GDM1 (cell line): ENCODE measurements around the gene NCK2.

ENCODE experiments used
- DNase-seq: peaks from one replicate; lab custom pipeline; 2025; lab: John Stamatoyannopoulos, UW

The NCK2 gene

GRCh38 chr2:105792561-105792960, 47.8 kb downstream of the NCK2 start:
- no peak for DNase-seq

GRCh38 chr2:105793196-105793975, 48.7 kb downstream of the NCK2 start:
- DNase-seq: no peak

- DNase-seq: no peak
These were observed 50.3 kb downstream of the NCK2 start for GRCh38 chr2:105794926-105795574.

DNA sequence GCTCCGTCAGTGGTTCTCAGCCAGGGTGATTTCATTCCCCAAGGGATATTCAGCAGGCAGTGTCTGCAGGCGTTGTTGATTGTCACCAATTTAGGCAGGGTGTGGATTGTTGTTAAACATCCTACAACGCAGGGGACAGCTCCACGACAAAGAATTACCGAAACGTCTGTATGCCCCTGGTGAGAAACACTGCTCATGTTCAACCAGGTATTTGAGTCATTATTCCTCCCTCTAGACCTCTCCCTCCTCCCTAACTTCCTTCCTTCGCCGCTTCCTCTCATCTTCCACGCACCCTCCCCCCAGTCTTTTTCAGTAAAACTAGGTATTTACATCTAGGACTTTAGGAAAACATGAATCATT, 50.8 kb downstream of the NCK2 start:
- no peak for DNase-seq

- DNase-seq: no peak
These were observed 51.5 kb downstream of the NCK2 start for GRCh38 chr2:105796131-105796638.

GRCh38 chr2:105796791-105797190, 52.1 kb downstream of the NCK2 start:
- DNase-seq: no peak

- DNase-seq: peak; percentile 72
These were observed 52.6 kb downstream of the NCK2 start for GRCh38 chr2:105797298-105797819.

- DNase-seq: no peak
These were observed 53.9 kb downstream of the NCK2 start for GRCh38 chr2:105798595-105798994.

DNA sequence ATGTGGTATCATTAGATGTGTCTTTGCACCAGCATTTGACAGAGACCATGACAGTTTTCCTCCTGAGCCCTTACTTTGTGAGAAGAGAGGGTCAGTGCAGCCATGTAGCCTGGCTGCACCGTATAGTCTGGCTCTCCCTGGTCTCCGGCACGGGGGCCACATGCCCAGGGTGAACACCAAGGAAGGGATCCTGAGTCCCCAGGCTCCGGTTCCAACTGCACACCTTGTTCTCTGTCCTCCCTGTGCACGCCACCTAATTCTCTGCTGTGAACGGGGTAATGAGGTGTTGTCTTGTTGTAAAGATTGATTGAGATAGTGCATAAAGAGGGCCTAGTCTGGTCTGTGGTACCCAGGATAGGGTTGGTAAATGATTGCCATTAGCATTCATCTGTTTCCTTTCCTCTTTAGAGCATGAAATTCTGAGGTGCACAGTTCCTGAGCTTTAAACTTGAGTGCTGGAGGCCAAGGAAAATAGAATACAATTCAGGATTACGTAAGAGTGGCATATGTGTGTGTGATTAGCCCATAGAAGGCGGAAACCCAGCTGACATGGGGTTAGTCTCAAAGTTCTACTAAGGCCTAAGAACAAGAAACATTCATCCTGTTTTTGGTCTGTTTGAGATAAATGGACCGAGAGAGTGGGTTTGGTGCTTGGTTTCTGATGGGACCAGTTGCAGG, 55.5 kb downstream of the NCK2 start:
- DNase-seq: no peak

DNA sequence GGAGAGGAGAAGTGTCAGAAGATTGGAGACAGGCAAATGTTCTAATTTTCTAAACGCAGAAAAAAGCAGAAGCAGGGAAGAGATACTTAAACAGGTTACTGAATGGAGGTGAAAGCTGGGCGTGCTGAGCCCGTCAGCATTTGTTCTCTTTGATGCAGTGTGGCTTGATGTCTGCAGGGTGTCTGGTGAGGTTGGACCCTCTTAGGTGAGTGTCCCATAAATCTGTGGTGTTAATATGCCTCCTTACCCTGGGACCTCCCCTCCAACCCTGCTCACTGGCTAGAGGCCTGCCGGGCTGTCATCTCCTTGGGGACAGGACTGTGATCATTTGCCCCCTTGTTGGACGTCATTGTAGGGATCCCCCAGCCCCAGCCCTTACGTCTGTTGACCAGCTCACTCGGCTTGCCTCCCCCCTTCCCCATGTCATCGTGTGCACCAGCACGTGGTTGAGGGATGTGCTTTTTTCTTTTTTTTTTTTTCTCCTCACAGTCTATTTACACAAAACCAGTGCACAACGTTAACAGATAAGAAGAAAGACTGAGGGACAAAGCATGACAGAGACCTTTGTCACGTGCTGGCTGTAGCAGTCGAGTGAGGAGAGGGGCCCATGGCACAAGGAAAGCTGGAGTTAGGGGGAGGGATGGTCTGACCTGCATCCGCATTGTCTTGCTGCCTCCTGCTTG, 56.4 kb downstream of the NCK2 start:
- DNase-seq: no peak

DNA sequence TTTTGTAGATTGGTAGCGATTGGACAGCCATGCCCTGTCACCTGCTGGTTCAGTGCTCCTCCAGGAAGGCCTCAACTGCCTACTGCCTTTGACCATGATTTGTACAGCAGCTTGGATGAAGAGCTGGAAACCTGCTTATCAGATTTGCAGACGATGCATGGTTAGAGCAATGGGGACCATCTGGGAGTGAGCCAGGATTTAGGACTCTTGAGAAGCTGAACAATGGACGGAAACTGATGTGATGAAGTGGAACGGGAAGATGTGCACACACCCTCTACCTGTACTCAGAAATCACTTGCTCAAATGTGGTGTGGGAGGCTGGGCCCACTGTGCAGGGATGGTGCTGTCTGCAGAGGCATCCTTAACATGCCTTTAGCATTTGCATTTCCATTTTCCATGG, 57.2 kb downstream of the NCK2 start:
- DNase-seq: no peak

DNA sequence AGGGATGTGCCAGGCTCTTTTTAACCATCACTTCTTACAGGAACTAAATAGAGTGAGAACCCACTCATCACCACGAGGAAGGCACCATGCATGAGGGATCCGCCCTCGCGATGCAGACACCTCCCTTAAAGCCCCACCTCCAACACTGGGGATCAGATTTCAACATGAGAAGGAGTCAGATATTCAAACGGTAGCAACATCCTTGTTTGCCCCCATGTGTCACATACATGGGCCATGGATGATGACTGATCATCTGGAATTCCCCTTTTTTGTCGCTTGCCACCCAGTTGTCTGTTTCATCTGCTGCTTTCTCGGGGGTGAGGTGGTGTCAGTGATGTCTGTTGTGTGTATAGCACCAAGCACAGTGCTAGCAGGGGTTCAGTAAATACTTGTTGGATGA, 57.9 kb downstream of the NCK2 start:
- no peak for DNase-seq

- no peak for DNase-seq
These were observed 58.6 kb downstream of the NCK2 start for GRCh38 chr2:105803337-105803736.

GRCh38 chr2:105803773-105804172, 59.1 kb downstream of the NCK2 start:
- DNase-seq: no peak

- DNase-seq: no peak
These were observed 59.6 kb downstream of the NCK2 start for GRCh38 chr2:105804266-105804665.

- DNase-seq: no peak
These were observed 62.3 kb downstream of the NCK2 start for GRCh38 chr2:105806996-105807395.

DNA sequence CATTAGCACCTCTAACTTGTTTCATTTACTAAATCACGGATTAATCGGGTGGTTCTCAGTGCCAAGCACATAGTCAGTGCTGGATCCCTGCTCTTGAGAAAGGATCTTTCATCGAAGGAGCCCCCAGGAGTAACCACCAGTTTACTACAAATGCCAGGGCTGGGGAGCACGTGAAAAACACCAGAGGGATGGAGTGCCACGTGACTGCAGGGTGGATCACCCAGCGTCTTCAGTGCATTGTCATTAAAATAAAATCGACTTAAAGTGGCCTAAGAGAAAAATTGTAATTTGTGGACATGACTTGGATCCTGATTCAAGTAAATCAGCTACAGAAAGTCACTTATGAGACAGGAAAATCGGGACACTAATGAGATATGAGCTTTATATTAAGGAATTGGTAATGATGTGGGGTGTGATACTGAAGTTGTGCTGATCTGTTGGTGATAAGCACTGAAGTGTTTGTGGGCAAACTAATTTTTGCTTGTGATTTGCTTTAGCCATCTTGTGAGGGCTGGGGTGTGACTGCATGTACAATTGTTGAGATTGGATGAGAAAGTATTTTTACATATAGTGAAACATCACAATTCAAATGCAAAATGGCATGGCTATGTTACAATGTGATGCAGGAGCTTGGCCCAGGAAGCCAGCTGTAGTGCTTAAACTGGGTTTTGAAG, 63.8 kb downstream of the NCK2 start:
- no peak for DNase-seq

DNA sequence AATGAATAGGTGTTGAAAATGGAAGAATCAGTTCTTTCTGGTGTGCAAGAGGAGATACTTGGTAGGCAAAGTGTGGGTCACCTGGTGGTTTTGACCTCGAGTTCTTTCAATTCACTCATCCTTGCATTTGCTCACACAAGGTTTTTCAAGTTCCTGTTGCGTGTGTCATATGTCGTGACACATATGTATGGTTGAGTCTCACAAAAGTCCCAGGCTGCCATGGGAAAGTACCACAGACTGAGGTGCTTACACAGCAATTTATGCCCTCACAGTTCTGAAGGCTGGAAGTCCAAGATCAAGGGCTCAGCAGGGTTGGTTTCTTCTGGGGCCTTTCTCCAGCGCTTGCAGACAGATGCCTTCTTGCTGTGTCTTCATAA, 64.4 kb downstream of the NCK2 start:
- no peak for DNase-seq

GRCh38 chr2:105809723-105810122, 65.0 kb downstream of the NCK2 start:
- no peak for DNase-seq

DNA sequence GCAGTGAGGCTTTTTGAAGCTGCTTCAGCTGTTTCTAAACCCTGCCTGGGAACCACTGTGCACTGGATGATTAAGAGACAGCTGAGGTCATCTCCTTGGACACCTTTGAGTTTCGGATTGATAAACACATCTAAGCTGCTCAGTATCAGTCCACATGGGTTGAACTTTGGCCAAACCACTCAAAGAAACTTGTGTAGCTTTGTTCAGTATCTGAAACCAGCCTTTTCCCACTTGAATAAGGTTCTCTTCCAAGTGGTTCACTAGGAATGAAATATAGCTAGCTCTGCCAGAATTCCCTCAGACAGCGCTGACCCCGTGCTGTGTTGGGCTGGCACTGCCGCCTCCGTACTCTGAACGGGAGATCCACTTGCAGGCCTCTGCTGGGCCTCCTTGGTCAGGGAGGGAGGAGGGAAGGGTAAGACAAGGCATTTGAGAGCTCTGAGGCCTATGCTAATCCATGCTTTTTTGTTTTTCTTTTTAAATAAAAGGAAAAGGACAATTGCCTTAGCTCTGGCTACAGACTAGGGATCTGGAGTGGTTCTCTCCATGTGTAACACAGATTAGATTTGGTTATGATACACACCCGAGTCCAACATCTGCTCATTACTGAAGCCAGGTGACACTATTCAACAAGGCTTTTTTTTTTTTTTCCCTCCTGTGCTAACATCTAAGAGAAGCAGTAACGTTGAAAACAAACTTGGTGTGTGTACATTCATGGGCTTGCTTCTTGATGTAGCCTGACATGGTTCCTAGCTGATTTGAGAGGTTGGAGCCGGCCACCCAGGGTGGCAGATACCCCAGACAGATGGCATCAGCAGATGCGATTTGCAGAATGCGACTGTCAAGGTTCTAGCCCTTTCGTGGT, 67.7 kb downstream of the NCK2 start:
- no peak for DNase-seq

DNA sequence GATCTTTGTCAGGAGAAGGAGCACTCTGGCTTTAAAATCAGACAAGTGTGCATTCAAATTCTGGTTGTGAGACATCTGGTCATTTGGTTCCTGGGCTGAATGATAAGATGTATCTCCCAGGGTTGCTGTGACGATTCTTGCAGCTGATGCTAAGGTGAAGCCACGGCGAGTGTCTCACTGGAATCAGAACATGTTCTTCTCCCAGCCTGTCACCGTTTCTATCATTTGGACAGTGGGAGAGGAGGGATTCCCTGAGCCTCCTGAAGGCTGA, 68.3 kb downstream of the NCK2 start:
- no peak for DNase-seq
